MCF 10A (cell line): Measurements from ENCODE around the gene PARD6G. TPM values are rescaled to one million over a fixed set of nuclear protein-coding genes. Genes with fewer than 3 reads are reported as not detected.

Source experiments
- BruUV-seq: library from RNA; stranded (reverse); fragments of 400-500 nt; replicated peaks from 2 replicates; lab custom pipeline; 2021; lab: Mats Ljungman, UMichigan
- CTCF ChIA-PET: fragments of 300-600 bp; sonication (Branson Sonifier 250); formaldehyde crosslinking; extraction: SDS; loops from one replicate; lab custom pipeline; 2021; ENCODE audit warnings: antibody characterized with exemption, inconsistent platforms; lab: Yijun Ruan, JAX
- POLR2A ChIA-PET: fragments of 300-600, 350-650 bp; sonication (Branson Sonifier 250); formaldehyde crosslinking; extraction: SDS; loops from one replicate; lab custom pipeline; 2020; ENCODE audit warnings: antibody characterized with exemption, inconsistent platforms; lab: Yijun Ruan, JAX
- DNase-seq: peaks from one replicate; pipeline ENCODE4 v3.0.0-alpha.2; 2018; ENCODE audit not compliant: unreplicated experiment
- H3K27ac Mint-ChIP-seq: one replicate; pipeline ENCODE4 v1.8.0; 2022; ENCODE audit warnings: mild to moderate bottlenecking, low read depth, mixed read lengths; ENCODE audit not compliant: unreplicated experiment
- H3K27me3 Mint-ChIP-seq: one replicate; pipeline ENCODE4 v1.8.0; 2022; ENCODE audit warnings: mixed read lengths; ENCODE audit not compliant: insufficient read depth, unreplicated experiment
- H3K36me3 Mint-ChIP-seq: one replicate; pipeline ENCODE4 v1.8.0; 2022; ENCODE audit warnings: mild to moderate bottlenecking, moderate library complexity, mixed read lengths; ENCODE audit not compliant: insufficient read depth, unreplicated experiment
- H3K4me1 Mint-ChIP-seq: one replicate; pipeline ENCODE4 v1.8.0; 2022; ENCODE audit warnings: mixed read lengths; ENCODE audit not compliant: insufficient read depth, unreplicated experiment
- H3K4me3 Mint-ChIP-seq: one replicate; pipeline ENCODE4 v1.8.0; 2022; ENCODE audit warnings: mild to moderate bottlenecking, moderate library complexity, mixed read lengths; ENCODE audit not compliant: unreplicated experiment
- H3K9me3 Mint-ChIP-seq: one replicate; pipeline ENCODE4 v1.8.0; 2022; ENCODE audit warnings: mixed read lengths; ENCODE audit not compliant: unreplicated experiment
- intact Hi-C: fragments of 100-400 bp; cut with micrococcal nuclease; formaldehyde crosslinking; loops from 2 replicates; pipeline ENCODE4 v1.14.1; 2022
- total RNA-seq: library from RNA; stranded (reverse); gene quantifications from 2 replicates; pipeline ENCODE4 v1.2.3, GENCODE V29; 2022
- TF ChIP-seq, protein P1 (sequence below): fragments of 200-600 bp; IDR thresholded peaks from one replicate; pipeline ENCODE4 v1.8.0; 2022; ENCODE audit warnings: antibody characterized with exemption, mild to moderate bottlenecking; ENCODE audit not compliant: unreplicated experiment

PARD6G gene
- total RNA-seq, 1 experiment from 2014 or later: 8.1 TPM

DNA sequence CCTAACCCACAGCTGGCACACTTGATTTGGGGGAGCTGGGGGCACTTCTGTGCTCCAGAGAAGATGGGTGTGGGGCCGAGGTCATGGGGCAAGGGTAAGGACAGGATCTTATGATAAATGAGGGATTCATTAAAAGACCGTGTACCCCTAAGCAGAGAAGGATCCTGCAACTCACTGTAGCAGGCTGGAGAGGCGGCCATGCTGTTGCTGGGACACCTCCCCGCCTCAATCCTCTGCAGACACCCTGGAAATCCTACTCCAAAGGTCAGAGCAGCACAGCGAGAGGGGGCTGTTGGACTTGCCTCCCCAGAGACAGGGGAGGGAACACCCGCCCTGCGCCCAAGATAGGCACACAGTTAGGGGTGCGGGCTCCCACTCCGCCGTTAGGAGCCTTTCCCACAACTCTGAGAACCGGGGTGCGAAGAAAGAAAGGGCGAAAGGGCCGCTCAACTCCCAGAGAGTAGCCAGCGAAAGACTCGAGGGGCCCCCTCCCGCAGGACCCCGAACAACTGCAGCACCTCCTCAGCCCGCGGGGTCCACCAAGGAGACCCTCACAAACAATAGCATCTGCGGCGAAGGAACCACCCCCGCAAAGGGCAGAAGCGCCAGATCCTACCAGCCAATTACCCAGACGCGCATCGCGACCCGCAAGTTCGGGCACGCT lies 1.4 kb downstream of the PARD6G start:
- intact Hi-C loops: no loop called here
- DNase-seq: peak; percentile 51
- H3K36me3 Mint-ChIP-seq: no peaks in the 10 kb centered on the region
- no peaks in the 10 kb centered on the region for H3K27me3 Mint-ChIP-seq
- ChIA-PET CTCF (interaction anchor here (3.3 kb wide), 1 partner anchor 75 kb away, joined by 16 read pairs; no protein-coding TSS in a partner anchor), POLR2A (interaction anchor here (0.6 to 1.8 kb wide), 3 partner anchors 15 to 568 kb away, joined by 3 to 4 read pairs (median 3); no protein-coding TSS in a partner anchor)
- TF ChIP-seq, protein P1, sequence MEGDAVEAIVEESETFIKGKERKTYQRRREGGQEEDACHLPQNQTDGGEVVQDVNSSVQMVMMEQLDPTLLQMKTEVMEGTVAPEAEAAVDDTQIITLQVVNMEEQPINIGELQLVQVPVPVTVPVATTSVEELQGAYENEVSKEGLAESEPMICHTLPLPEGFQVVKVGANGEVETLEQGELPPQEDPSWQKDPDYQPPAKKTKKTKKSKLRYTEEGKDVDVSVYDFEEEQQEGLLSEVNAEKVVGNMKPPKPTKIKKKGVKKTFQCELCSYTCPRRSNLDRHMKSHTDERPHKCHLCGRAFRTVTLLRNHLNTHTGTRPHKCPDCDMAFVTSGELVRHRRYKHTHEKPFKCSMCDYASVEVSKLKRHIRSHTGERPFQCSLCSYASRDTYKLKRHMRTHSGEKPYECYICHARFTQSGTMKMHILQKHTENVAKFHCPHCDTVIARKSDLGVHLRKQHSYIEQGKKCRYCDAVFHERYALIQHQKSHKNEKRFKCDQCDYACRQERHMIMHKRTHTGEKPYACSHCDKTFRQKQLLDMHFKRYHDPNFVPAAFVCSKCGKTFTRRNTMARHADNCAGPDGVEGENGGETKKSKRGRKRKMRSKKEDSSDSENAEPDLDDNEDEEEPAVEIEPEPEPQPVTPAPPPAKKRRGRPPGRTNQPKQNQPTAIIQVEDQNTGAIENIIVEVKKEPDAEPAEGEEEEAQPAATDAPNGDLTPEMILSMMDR: no peak
- H3K9me3 Mint-ChIP-seq: no peaks in the 10 kb centered on the region
- H3K4me3 Mint-ChIP-seq: peak overlapping the region; percentile 74
- peaks cover 27% of the 10 kb centered on the region for H3K4me1 Mint-ChIP-seq
- no TSS peak for BruUV-seq
- H3K27ac Mint-ChIP-seq: no peak overlapping the region

DNA sequence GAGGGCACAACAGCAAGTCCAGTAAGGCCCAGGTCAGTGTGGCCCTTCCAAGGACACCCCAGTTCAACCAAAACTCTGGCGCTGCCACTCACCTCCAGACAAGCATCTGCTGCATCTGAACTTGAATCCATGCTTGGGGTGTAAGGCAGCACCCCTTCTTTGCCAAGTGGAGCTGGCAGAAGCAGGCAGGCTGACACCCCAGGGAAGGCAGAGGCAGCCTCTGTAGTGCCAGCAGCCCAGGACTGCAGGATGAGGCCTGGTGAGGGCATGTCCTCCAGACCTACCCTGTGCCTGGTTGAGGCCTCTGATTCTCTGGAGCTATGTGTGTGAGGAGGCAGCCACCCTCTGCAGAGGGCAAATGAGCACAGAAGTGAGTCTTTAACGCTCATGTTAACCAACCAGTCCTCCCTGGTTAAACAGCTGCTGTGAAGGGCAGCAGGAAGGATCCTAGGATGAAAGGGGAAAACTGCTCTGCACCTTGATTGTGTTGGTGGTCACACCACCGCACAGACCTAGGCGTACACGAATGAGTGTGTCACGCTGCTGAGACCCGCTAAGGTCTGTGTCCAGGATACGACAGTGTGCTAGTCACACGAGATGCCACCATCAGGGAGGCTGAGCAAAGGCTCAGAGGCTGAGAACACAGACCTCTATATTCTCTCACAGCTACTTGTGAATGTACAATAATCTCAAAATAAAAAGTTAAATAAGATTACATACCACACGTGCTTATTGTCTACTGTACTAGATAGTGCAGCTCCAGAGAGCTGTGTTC lies 2.2 kb downstream of the PARD6G start:
- no TSS peak for BruUV-seq
- ChIA-PET POLR2A (interaction anchor here (0.6 to 1.8 kb wide), 3 partner anchors 15 to 567 kb away, joined by 3 to 4 read pairs (median 3); no protein-coding TSS in a partner anchor), CTCF (interaction anchor here (1.1 to 3.3 kb wide), 2 partner anchors 10 to 74 kb away, joined by 3 to 16 read pairs; no protein-coding TSS in a partner anchor)
- Mint-ChIP-seq H3K27me3 (no peaks in the 10 kb centered on the region), H3K27ac (no peak overlapping the region), H3K4me3 (peak overlapping the region; percentile 74), H3K36me3 (no peaks in the 10 kb centered on the region), H3K4me1 (peaks cover 21% of the 10 kb centered on the region), H3K9me3 (no peaks in the 10 kb centered on the region)
- intact Hi-C loops: no loop called here
- TF ChIP-seq, protein P1: no peak
- DNase-seq: no peak

DNA sequence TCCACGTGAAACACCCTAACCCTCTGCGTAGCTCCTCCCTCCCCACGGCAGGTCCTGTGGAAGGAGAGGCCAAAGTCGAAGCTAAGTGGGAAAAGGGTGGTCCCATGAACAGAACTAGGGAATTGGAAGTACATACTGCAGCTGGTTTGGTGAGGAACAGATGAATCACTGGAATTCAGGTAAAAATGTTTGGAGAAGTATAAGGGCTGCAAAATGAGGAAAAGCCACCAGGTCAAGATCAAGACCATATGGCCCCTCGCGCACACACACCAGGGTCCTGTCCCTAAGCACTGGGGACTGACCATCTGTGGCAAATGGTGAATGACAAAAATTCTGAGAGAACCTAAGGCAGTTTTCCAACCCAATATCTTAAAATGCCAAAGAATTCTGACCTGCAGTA lies 3.1 kb downstream of the PARD6G start:
- no peaks in the 10 kb centered on the region for H3K27me3 Mint-ChIP-seq
- no peak overlapping the region for H3K27ac Mint-ChIP-seq
- BruUV-seq: TSS peak; percentile 17
- no peaks in the 10 kb centered on the region for H3K36me3 Mint-ChIP-seq
- H3K4me3 Mint-ChIP-seq: no peak overlapping the region
- intact Hi-C loops: no loop called here
- CTCF ChIA-PET: interaction anchor here (1.1 to 3.3 kb wide), 2 partner anchors 11 to 73 kb away, joined by 3 to 16 read pairs; no protein-coding TSS in a partner anchor
- H3K9me3 Mint-ChIP-seq: no peaks in the 10 kb centered on the region
- no peak for DNase-seq
- H3K4me1 Mint-ChIP-seq: peaks cover 11% of the 10 kb centered on the region
- TF ChIP-seq, protein P1: no peak
- POLR2A ChIA-PET: interaction anchor here (0.6 to 1.8 kb wide), 2 partner anchors 14 to 68 kb away, joined by 4 to 6 read pairs; no protein-coding TSS in a partner anchor

DNA sequence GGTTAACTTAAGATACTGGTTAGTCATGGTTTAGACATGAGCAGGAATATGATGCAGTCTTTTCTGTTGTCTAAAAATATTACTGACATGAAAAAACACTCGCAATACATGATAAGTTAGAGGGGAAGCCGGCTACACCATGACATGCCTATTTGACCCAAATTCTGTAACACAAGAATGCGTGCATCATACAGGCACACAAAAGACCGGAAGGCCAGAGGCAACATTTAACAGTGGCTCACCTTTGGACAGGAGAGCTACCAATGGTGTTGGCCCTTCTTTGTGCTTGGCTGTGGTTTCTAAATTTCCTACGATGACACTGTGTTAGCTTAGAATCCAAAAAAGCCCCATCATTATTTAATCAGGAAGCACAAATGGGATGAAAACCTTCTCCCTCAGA lies 4.1 kb downstream of the PARD6G start:
- no peaks in the 10 kb centered on the region for H3K36me3 Mint-ChIP-seq
- no peaks in the 10 kb centered on the region for H3K27me3 Mint-ChIP-seq
- H3K9me3 Mint-ChIP-seq: no peaks in the 10 kb centered on the region
- TF ChIP-seq, protein P1: no peak
- ChIA-PET CTCF (interaction anchor here (3.3 kb wide), 1 partner anchor 72 kb away, joined by 16 read pairs; no protein-coding TSS in a partner anchor), POLR2A (no interaction called here)
- H3K27ac Mint-ChIP-seq: no peak overlapping the region
- H3K4me1 Mint-ChIP-seq: peaks cover 11% of the 10 kb centered on the region
- DNase-seq: no peak
- no TSS peak for BruUV-seq
- intact Hi-C loops: no loop called here
- H3K4me3 Mint-ChIP-seq: no peak overlapping the region
